Right forelimb (tissue), 1 donor: ENCODE results near the gene TRMT112.

Source experiments
- DNase-seq: peaks from one replicate; pipeline ENCODE4 v3.0.0-alpha.2; 2018

TRMT112 gene

GRCh38 chr11:64306563-64306875, 10.8 kb downstream of the TRMT112 start:
- no peak for DNase-seq

GRCh38 chr11:64305691-64306562, 11.4 kb downstream of the TRMT112 start:
- peak; percentile 76 for DNase-seq

DNA sequence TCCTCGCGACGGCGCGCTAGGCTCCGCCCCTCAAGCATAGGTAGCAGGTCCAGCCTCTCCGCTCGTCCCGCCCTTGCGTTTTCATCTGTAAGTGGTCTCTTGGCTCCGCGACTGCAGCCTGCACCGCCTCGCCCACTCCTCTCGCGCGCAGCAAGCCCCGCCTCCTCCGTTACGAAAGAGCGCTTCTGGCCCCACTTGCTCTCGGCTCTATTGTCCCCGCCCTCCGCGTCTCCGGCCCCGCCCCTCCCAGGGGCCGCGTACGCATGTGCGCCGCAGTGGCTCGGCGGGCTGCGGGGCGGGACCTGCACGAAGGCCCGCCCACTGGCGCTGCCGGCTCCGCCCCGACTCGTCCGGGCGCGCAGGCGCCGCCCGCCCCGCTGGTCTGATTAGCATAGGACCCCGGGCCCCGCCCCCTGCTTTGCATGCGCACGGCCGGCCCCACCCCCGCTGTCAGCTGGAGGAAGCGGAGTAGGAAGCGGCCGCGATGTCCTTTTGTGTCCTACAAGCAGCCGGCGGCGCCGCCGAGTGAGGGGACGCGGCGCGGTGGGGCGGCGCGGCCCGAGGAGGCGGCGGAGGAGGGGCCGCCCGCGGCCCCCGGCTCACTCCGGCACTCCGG, 12.2 kb downstream of the TRMT112 start, which contains the start of gene ESRRA:
Gene ESRRA, plus strand, starts transcription at position 450 of the 616 bp plus-strand sequence. CDS start 1,656 bp downstream, outside the sequence.
- peak; percentile 99 for DNase-seq

DNA sequence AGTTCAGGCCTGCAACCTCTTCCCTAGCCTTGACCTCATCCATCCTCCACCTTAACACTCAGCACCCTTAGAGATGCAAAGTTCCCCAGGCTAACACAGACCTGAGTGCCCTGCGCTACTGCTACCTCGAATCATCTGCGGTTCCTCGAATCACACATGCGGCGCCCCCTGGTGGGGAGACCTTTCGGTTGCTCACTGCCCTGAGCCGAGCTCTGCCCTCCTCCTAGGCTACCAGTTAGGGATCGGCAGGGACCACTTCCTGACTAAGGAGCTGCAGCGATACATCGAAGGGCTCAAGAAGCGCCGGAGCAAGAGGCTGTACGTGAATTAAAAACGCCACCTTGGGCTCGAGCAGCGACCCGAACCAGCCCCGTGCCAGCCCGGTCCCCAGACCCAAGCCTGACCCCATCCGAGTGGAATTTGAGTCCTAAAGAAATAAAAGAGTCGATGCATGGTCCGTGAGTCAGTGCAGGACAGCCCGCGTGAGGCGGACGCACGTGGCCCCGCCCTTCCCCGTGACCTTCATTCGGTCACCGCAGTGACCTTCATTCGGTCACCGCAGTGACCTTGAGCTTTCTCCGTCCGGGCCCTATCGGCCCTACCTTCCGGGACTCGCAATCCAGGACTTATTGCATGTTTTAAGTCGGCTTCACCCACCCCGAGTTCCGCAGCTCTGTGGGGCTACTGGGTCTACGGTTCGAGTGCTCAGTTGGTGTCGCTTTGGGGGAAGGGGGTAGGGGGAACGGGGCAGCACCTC, 12.9 kb downstream of the TRMT112 start:
- DNase-seq: peak; percentile 90

DNA sequence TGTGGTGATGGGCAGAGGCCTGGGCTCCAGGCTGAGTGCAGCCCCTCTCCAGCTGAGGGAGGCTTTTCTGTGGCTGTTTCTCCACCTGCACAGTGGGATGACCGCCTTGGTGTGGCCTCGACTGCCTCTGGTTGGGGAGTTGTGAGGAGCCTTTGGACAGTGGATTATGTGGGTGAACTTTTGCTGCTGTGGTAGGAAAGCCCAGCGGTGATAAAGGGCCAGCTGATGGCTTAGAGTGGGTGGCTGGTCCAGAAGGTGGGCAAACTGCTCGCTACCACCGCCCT, 13.4 kb downstream of the TRMT112 start:
- DNase-seq: no peak

DNA sequence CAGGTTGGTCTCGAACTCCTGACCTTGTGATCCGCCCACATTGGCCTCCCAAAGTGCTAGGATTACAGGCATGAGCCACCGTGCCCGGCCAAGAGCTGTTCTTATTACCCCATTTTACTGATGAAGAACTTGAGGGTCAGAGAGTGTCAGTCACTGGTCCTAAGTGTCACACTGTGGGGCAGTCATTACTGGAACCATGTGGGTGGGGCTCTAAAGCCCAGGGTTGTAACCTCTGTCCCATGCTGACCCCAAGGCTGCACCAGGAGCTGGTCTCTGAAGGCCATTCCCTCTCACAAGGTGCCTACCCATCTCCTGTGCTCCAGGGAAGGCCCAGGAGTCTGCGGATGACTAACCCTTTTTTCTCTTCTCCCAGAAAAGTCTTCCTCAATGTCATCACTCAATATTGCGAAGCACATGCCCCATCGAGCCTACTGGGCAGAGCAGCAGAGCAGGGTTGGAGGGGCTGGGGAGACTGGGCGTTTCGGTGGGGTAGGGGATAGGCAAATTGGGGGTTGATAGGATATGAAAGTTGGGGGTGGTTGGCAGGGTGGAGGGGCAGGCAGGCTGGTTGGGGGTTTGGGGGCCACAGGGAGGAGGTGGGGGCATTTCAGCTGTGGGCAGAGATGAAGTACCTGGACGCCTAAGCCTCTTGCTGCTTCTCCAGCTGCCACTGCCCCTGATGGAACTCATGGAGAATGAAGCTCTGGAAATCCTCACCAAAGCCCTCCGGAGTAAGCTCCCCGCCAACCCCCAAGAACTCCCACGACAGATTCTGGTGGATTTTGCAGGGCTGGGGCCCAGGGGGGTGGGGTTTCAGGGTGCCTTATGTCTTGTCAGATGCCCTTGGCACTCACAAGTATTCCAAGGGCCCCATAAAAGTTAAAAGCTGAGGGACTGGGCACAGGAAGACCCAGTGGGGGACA, 14.0 kb downstream of the TRMT112 start:
- DNase-seq: no peak

GRCh38 chr11:64299847-64300648, 17.3 kb downstream of the TRMT112 start, which contains the start of gene CATSPERZ:
CATSPERZ (plus strand) TSS chr11:64300358; CDS start chr11:64300411, 53 bp downstream.
- no peak for DNase-seq

- peak; percentile 78 for DNase-seq
These were observed 18.2 kb downstream of the TRMT112 start for GRCh38 chr11:64298966-64299846.

DNA sequence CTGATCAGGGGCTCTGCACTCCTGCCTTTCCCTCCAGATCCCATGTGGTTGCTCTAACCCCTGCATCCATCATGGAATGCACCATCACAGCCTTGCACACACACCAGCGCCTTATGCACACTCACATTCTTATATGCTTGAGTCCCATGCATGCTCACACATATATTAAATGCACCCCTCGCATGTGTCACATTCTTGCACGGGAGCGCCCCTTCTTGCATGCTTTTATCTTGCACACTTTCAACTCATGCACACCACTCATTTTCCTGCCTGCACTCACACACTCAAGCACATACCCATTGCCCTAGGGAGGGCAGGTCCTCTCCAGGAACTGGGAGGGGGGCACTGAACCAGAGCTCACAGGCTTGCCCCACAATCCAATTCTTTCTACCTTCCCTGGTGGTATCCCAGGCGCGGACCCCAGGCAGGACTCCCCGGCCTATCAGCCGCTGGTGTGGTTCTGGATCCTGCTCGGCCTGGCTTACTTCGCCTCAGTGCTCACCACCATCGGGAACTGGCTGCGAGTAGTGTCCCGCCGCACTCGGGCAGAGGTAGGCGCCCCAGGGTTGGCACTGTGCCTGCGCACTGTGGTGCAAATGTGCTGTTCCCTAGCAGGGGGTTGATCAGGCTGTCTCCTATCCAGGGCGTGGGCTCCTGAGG, 19.5 kb downstream of the TRMT112 start:
- DNase-seq: no peak

GRCh38 chr11:64296830-64297698, 20.3 kb downstream of the TRMT112 start:
- DNase-seq: no peak

DNA sequence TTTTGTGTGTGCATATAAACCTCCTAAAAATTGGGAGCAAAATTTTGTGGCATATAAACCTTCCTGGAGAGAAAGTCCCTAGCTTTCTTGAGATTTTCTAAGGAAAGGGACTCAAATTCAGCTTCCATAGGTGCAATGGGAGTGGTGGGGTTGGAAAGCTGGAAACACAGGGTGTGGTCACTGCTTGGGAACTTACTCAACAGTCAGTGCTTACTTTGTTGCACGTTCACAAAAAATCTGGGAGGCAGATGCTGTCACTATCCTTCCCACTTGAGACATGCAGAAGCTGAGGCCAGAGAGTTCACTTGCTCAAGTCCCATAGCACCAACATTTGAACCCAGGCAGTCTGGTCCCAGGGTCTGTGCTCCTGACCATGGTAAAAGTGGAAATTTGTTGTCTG, 21.1 kb downstream of the TRMT112 start:
- no peak for DNase-seq

GRCh38 chr11:64295760-64296159, 21.6 kb downstream of the TRMT112 start:
- DNase-seq: no peak

- DNase-seq: no peak
These were observed 22.6 kb downstream of the TRMT112 start for GRCh38 chr11:64294774-64295173.

DNA sequence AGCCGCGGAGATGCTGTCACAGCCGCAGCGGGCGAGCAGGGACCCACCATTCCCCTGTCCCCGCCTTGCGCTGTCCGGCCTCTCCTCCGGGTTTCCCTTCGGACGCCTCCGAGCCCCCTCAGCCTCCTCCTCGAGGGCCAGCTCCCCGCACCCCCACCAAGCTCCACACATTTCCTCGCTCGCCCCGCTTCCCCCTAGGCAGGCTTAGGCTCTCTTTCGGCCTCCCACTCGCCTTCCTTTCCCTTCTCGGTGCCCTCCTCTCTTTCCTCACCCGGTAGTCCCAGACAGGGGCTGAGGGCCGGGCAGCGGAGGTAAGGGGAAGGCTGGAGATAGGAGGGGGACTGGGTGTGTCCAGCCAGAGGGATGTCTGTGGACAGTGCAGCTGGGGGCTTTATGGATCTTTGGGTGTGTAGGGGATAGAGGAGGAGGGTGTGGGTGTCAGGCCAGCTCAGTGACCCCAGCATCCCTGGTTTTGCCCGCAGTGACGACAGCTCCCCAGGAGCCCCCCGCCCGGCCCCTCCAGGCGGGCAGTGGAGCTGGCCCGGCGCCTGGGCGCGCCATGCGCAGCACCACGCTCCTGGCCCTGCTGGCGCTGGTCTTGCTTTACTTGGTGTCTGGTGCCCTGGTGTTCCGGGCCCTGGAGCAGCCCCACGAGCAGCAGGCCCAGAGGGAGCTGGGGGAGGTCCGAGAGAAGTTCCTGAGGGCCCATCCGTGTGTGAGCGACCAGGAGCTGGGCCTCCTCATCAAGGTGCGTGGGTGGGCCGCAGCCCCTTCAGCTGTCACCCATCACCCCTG, 24.7 kb downstream of the TRMT112 start:
- no peak for DNase-seq

- no peak for DNase-seq
These were observed 25.5 kb downstream of the TRMT112 start for GRCh38 chr11:64291752-64292459.

- DNase-seq: no peak
These were observed 26.1 kb downstream of the TRMT112 start, which contains the start of gene KCNK4 for GRCh38 chr11:64291262-64291751. KCNK4 (plus strand) TSS chr11:64291302; CDS start chr11:64293019, 1,717 bp downstream.
